HepG2 (cell line): ENCODE measurements around the gene CST4. TPM values are rescaled to one million over a fixed set of nuclear protein-coding genes. Genes with fewer than 3 reads are reported as not detected.

Experiments
- AGO1 ChIP-seq: fragments of 200-400 bp; formaldehyde crosslinking; IDR thresholded peaks from 2 replicates; pipeline ENCODE4 v1.6.1; 2017; ENCODE audit warnings: mild to moderate bottlenecking, low read depth, low read length, moderate library complexity; ENCODE audit not compliant: poor library complexity, severe bottlenecking
- CBX1 ChIP-seq: IDR thresholded peaks from one replicate; pipeline ENCODE4 v1.6.1; 2016; ENCODE audit warnings: antibody characterized with exemption, low read depth
- CCAR2 ChIP-seq: fragments of 200-400 bp; formaldehyde crosslinking; optimal IDR thresholded peaks from 2 replicates; pipeline ENCODE3; 2018; ENCODE audit warnings: low read depth, mild to moderate bottlenecking, low read length, moderate library complexity
- IRX3 ChIP-seq: sonication (generic); formaldehyde crosslinking; IDR thresholded peaks from 2 replicates; pipeline ENCODE4 v1.8.1; 2023; ENCODE audit warnings: mild to moderate bottlenecking, low read depth, missing genetic modification reagents, borderline replicate concordance
- KLF12 ChIP-seq: sonication (generic); formaldehyde crosslinking; IDR thresholded peaks from 2 replicates; pipeline ENCODE4 v1.4.0; 2020; ENCODE audit warnings: missing genetic modification reagents, borderline replicate concordance
- KLF13 ChIP-seq: sonication (generic); formaldehyde crosslinking; IDR thresholded peaks from 2 replicates; pipeline ENCODE4 v1.4.0; 2020; ENCODE audit warnings: mild to moderate bottlenecking, missing genetic modification reagents
- KMT2A ChIP-seq: sonication (generic); formaldehyde crosslinking; IDR thresholded peaks from 2 replicates; pipeline ENCODE4 v1.4.0; 2020; ENCODE audit warnings: missing genetic modification reagents
- MED8 ChIP-seq: sonication (generic); formaldehyde crosslinking; IDR thresholded peaks from 2 replicates; pipeline ENCODE4 v1.8.1; 2023; ENCODE audit warnings: mild to moderate bottlenecking, missing genetic modification reagents; ENCODE audit not compliant: insufficient replicate concordance
- MEIS1 ChIP-seq: sonication (generic); formaldehyde crosslinking; IDR thresholded peaks from 2 replicates; pipeline ENCODE4 v1.9.0; 2021; ENCODE audit warnings: mild to moderate bottlenecking, missing genetic modification reagents, moderate library complexity, borderline replicate concordance
- NR2C2 ChIP-seq: sonication (generic); formaldehyde crosslinking; IDR thresholded peaks from 2 replicates; pipeline ENCODE4 v1.4.0; 2020; ENCODE audit warnings: missing genetic modification reagents, mild to moderate bottlenecking, moderate library complexity, borderline replicate concordance
- PHF21A ChIP-seq: sonication (generic); formaldehyde crosslinking; IDR thresholded peaks from 2 replicates; pipeline ENCODE4 v1.5.0; 2020; ENCODE audit warnings: mild to moderate bottlenecking, missing genetic modification reagents
- SIX1 ChIP-seq: sonication (generic); formaldehyde crosslinking; IDR thresholded peaks from 2 replicates; pipeline ENCODE4 v1.4.0; 2020; ENCODE audit warnings: missing genetic modification reagents, borderline replicate concordance
- TBX3 ChIP-seq: fragments of 450-650 bp; IDR thresholded peaks from 2 replicates; pipeline ENCODE4 v1.6.1; 2017; ENCODE audit warnings: antibody characterized with exemption, mild to moderate bottlenecking, inconsistent platforms, borderline replicate concordance
- TGIF2 ChIP-seq: IDR thresholded peaks from 2 replicates; pipeline ENCODE4 v1.6.1; 2016; ENCODE audit warnings: control low read depth, missing compliant biosample characterization
- XRCC5 ChIP-seq: fragments of 200-400 bp; formaldehyde crosslinking; optimal IDR thresholded peaks from 2 replicates; pipeline ENCODE3; 2017; ENCODE audit warnings: mild to moderate bottlenecking, low read length
- ZNF101 ChIP-seq: sonication (generic); formaldehyde crosslinking; IDR thresholded peaks from 2 replicates; pipeline ENCODE4 v1.4.0; 2020; ENCODE audit warnings: mild to moderate bottlenecking, low read depth, missing genetic modification reagents, borderline replicate concordance
- ZNF263 ChIP-seq: sonication (generic); formaldehyde crosslinking; IDR thresholded peaks from 2 replicates; pipeline ENCODE4 v1.4.0; 2020; ENCODE audit warnings: missing genetic modification reagents
- ZNF354B ChIP-seq: sonication (generic); formaldehyde crosslinking; IDR thresholded peaks from 2 replicates; pipeline ENCODE4 v1.8.0; 2022; ENCODE audit warnings: mild to moderate bottlenecking, missing genetic modification reagents
- ZNF547 ChIP-seq: sonication (generic); formaldehyde crosslinking; IDR thresholded peaks from 2 replicates; pipeline ENCODE4 v1.5.1; 2020; ENCODE audit warnings: mild to moderate bottlenecking, missing genetic modification reagents
- ZNF703 ChIP-seq: sonication (generic); formaldehyde crosslinking; IDR thresholded peaks from 2 replicates; pipeline ENCODE4 v1.5.1; 2020; ENCODE audit warnings: missing genetic modification reagents, mild to moderate bottlenecking, moderate library complexity, borderline replicate concordance
- ZNF724P ChIP-seq: sonication (generic); formaldehyde crosslinking; IDR thresholded peaks from 2 replicates; pipeline ENCODE4 v1.8.0; 2022; ENCODE audit warnings: missing genetic modification reagents, borderline replicate concordance
- ZNF780A ChIP-seq: sonication (generic); formaldehyde crosslinking; IDR thresholded peaks from 2 replicates; pipeline ENCODE4 v1.8.0; 2022; ENCODE audit warnings: mild to moderate bottlenecking, missing genetic modification reagents, moderate library complexity
- polyA plus RNA-seq, 8 experiments: library from polyadenylated mRNA; depleted of rRNA in 3 of 8; stranded (reverse) in 7 of 8; unstranded in 1 of 8; fragments of >200 nt; fragmentation: Illumina TruSeq in 4 of 8; extraction: Trizol in 4 of 8; gene quantifications; 2 replicates each; pipeline versions ENCODE4 v1.2.1 to v1.2.3, GENCODE V29; 2011 to 2016; ENCODE audit warnings: low read depth in 4 of 8, missing spikeins in 1 of 8, mixed read lengths in 1 of 8; ENCODE audit not compliant: insufficient read depth in 1 of 8
- total RNA-seq, 5 experiments: library from RNA; depleted of rRNA; stranded (reverse); fragments of >200 nt; fragmentation: Illumina TruSeq; extraction: Trizol; gene quantifications; 2 replicates each; pipeline ENCODE4 v1.2.3, GENCODE V29; 2016; ENCODE audit warnings: low read depth in 1 of 5
- TF ChIP-seq, protein P1 (sequence below): sonication (generic); formaldehyde crosslinking; IDR thresholded peaks from 2 replicates; pipeline ENCODE4 v1.4.0; 2020; ENCODE audit warnings: missing genetic modification reagents
- TF ChIP-seq, protein P2 (sequence below): sonication (generic); formaldehyde crosslinking; IDR thresholded peaks from 2 replicates; pipeline ENCODE4 v1.5.0; 2020; ENCODE audit warnings: missing genetic modification reagents
- TF ChIP-seq, protein P3 (sequence below): sonication (generic); formaldehyde crosslinking; IDR thresholded peaks from 2 replicates; pipeline ENCODE4 v1.5.1; 2020; ENCODE audit warnings: missing genetic modification reagents, mild to moderate bottlenecking, borderline replicate concordance
- TF ChIP-seq, protein P4 (sequence below): sonication (generic); formaldehyde crosslinking; IDR thresholded peaks from 2 replicates; pipeline ENCODE4 v1.5.1; 2020; ENCODE audit warnings: missing genetic modification reagents, mild to moderate bottlenecking, borderline replicate concordance

CST4 gene
- total and polyA plus RNA-seq, 2 of the 13 experiments (the other 11 are each of a cell fraction or from before 2014, with no cell fraction given), result not detected

DNA sequence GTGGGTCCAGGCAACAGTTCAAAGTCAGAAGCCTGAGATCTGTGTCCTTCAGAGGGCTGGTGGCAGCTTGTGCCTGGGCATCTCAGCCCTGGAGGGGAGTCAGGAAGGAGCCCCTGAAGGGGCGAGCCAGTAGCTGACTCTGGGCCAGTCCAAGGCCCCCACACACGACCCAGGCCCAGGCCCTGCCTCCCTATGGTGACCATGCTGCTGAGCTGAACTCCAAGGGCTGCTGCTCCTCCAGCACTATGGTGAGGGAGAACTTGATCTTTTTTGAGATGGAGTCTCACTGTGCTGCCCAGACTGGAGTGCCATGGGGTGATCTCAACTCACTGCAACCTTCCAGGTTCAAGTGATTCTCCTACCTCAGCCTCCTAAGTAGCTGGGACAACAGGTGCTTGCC is 35.9 kb downstream of the CST4 start (continued):
- TF ChIP-seq ZNF101 (CRISPR knock-in tag) (no peak), ZNF354B (CRISPR knock-in tag) (no peak), TBX3 (no peak), CCAR2 (no peak), ZNF703 (CRISPR knock-in tag) (no peak), KLF13 (CRISPR knock-in tag) (no peak), ZNF547 (CRISPR knock-in tag) (no peak), MEIS1 (CRISPR knock-in tag) (no peak), CBX1 (no peak), IRX3 (CRISPR knock-in tag) (no peak), KLF12 (no peak), ZNF263 (CRISPR knock-in tag) (no peak), TGIF2 (CRISPR knock-in tag) (no peak), XRCC5 (no peak), NR2C2 (no peak), ZNF780A (CRISPR knock-in tag) (no peak), KMT2A (CRISPR knock-in tag) (no peak), ZNF724P (CRISPR knock-in tag) (no peak), MED8 (CRISPR knock-in tag) (no peak), PHF21A (CRISPR knock-in tag) (no peak), SIX1 (CRISPR knock-in tag) (no peak), AGO1 (no peak)
- TF ChIP-seq, protein P1, sequence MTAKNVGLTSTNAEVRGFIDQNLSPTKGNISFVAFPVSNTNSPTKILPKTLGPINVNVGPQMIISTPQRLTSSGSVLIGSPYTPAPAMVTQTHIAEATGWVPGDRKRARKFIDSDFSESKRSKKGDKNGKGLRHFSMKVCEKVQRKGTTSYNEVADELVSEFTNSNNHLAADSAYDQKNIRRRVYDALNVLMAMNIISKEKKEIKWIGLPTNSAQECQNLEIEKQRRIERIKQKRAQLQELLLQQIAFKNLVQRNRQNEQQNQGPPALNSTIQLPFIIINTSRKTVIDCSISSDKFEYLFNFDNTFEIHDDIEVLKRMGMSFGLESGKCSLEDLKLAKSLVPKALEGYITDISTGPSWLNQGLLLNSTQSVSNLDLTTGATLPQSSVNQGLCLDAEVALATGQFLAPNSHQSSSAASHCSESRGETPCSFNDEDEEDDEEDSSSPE (CRISPR knock-in tag), result no peak
- TF ChIP-seq, protein P2, sequence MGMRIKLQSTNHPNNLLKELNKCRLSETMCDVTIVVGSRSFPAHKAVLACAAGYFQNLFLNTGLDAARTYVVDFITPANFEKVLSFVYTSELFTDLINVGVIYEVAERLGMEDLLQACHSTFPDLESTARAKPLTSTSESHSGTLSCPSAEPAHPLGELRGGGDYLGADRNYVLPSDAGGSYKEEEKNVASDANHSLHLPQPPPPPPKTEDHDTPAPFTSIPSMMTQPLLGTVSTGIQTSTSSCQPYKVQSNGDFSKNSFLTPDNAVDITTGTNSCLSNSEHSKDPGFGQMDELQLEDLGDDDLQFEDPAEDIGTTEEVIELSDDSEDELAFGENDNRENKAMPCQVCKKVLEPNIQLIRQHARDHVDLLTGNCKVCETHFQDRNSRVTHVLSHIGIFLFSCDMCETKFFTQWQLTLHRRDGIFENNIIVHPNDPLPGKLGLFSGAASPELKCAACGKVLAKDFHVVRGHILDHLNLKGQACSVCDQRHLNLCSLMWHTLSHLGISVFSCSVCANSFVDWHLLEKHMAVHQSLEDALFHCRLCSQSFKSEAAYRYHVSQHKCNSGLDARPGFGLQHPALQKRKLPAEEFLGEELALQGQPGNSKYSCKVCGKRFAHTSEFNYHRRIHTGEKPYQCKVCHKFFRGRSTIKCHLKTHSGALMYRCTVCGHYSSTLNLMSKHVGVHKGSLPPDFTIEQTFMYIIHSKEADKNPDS (CRISPR knock-in tag), result no peak
- TF ChIP-seq, protein P3, sequence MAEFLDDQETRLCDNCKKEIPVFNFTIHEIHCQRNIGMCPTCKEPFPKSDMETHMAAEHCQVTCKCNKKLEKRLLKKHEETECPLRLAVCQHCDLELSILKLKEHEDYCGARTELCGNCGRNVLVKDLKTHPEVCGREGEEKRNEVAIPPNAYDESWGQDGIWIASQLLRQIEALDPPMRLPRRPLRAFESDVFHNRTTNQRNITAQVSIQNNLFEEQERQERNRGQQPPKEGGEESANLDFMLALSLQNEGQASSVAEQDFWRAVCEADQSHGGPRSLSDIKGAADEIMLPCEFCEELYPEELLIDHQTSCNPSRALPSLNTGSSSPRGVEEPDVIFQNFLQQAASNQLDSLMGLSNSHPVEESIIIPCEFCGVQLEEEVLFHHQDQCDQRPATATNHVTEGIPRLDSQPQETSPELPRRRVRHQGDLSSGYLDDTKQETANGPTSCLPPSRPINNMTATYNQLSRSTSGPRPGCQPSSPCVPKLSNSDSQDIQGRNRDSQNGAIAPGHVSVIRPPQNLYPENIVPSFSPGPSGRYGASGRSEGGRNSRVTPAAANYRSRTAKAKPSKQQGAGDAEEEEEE (CRISPR knock-in tag), result no peak
- TF ChIP-seq, protein P4, sequence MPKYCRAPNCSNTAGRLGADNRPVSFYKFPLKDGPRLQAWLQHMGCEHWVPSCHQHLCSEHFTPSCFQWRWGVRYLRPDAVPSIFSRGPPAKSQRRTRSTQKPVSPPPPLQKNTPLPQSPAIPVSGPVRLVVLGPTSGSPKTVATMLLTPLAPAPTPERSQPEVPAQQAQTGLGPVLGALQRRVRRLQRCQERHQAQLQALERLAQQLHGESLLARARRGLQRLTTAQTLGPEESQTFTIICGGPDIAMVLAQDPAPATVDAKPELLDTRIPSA, result no peak
